Measurements from ENCODE around the gene FH. TPM values are rescaled to one million over a fixed set of nuclear protein-coding genes. Genes with fewer than 3 reads are reported as not detected.
A peak's percentile ranks its signal among the peaks of the same experiment; 100 is the strongest.

The FH gene
- total and polyA plus RNA-seq, 12 donors: 42.5 to 152 (median 97.9) TPM

- no peaks in the 10 kb centered on the region for H3K27me3 ChIP-seq
- H3K27ac ChIP-seq: peak overlapping the region in 2 of 5 donors; percentile 38 to 72
- peak overlapping the region in 1 of 4 donors; percentile 29 for H3K4me3 ChIP-seq
- no peaks in the 10 kb centered on the region for H3K9me3 ChIP-seq (replicated peaks in 1 of 3)
- peak; percentile 21 to 60 (median 40) for DNase-seq
- 75 to 80% (median 77%) methylated on average over 22 of the region's 22 CpGs for WGBS, 4 donors
- intact Hi-C loops (cut with DNase I): no loop called here
- no peaks in the 10 kb centered on the region for H3K4me1 ChIP-seq (replicated peaks in 1 of 2)
- TF ChIP-seq POLR2A (IDR thresholded peaks at IDR 0.05): no peak
- TF ChIP-seq, protein P1, sequence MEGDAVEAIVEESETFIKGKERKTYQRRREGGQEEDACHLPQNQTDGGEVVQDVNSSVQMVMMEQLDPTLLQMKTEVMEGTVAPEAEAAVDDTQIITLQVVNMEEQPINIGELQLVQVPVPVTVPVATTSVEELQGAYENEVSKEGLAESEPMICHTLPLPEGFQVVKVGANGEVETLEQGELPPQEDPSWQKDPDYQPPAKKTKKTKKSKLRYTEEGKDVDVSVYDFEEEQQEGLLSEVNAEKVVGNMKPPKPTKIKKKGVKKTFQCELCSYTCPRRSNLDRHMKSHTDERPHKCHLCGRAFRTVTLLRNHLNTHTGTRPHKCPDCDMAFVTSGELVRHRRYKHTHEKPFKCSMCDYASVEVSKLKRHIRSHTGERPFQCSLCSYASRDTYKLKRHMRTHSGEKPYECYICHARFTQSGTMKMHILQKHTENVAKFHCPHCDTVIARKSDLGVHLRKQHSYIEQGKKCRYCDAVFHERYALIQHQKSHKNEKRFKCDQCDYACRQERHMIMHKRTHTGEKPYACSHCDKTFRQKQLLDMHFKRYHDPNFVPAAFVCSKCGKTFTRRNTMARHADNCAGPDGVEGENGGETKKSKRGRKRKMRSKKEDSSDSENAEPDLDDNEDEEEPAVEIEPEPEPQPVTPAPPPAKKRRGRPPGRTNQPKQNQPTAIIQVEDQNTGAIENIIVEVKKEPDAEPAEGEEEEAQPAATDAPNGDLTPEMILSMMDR (IDR thresholded peaks at IDR 0.05): no peak
- H3K36me3 ChIP-seq (replicated peaks in 1 of 2): no peaks in the 10 kb centered on the region
These were observed 32.4 kb upstream of the FH start for GRCh38 chr1:241551759-241552638.

- no peak overlapping the region for H3K27ac ChIP-seq
- intact Hi-C loops (cut with DNase I): no loop called here
- no peak overlapping the region for H3K4me3 ChIP-seq
- DNase-seq: no peak
- TF ChIP-seq, protein P1 (IDR thresholded peaks at IDR 0.05): no peak
- TF ChIP-seq POLR2A (IDR thresholded peaks at IDR 0.05): no peak
- H3K9me3 ChIP-seq (replicated peaks in 1 of 3): no peaks in the 10 kb centered on the region
- no peaks in the 10 kb centered on the region for H3K36me3 ChIP-seq (replicated peaks in 1 of 2)
- 68 to 73% (median 72%) methylated on average over 1 of the region's 1 CpG for WGBS, 4 donors
- no peaks in the 10 kb centered on the region for H3K27me3 ChIP-seq
- no peaks in the 10 kb centered on the region for H3K4me1 ChIP-seq (replicated peaks in 1 of 2)
These were observed 30.8 kb upstream of the FH start for GRCh38 chr1:241550318-241550717.

GRCh38 chr1:241548008-241548407 is 28.5 kb upstream of the FH start:
- no peak overlapping the region for H3K27ac ChIP-seq
- no peaks in the 10 kb centered on the region for H3K9me3 ChIP-seq (replicated peaks in 1 of 3)
- WGBS, 4 donors: 41 to 69% (median 51%) methylated on average over 2 of the region's 2 CpGs
- no peak for DNase-seq
- no peaks in the 10 kb centered on the region for H3K4me1 ChIP-seq (replicated peaks in 1 of 2)
- TF ChIP-seq, protein P1 (IDR thresholded peaks at IDR 0.05): no peak
- TF ChIP-seq POLR2A (IDR thresholded peaks at IDR 0.05): no peak
- no peak overlapping the region for H3K4me3 ChIP-seq
- intact Hi-C loops (cut with DNase I): no loop called here
- H3K36me3 ChIP-seq (replicated peaks in 1 of 2): no peaks in the 10 kb centered on the region
- no peaks in the 10 kb centered on the region for H3K27me3 ChIP-seq

- H3K9me3 ChIP-seq (replicated peaks in 1 of 3): no peaks in the 10 kb centered on the region
- WGBS, 4 donors: 77 to 84% (median 83%) methylated on average over 7 of the region's 7 CpGs
- H3K4me3 ChIP-seq: no peak overlapping the region
- DNase-seq: no peak
- H3K27ac ChIP-seq: no peak overlapping the region
- H3K27me3 ChIP-seq: no peaks in the 10 kb centered on the region
- intact Hi-C loops (cut with DNase I): no loop called here
- TF ChIP-seq, protein P1 (IDR thresholded peaks at IDR 0.05): no peak
- no peak for TF ChIP-seq POLR2A (IDR thresholded peaks at IDR 0.05)
- no peaks in the 10 kb centered on the region for H3K4me1 ChIP-seq (replicated peaks in 1 of 2)
- H3K36me3 ChIP-seq (replicated peaks in 1 of 2): no peaks in the 10 kb centered on the region
These were observed 22.8 kb upstream of the FH start for GRCh38 chr1:241542199-241542907.

Data from adrenal gland (tissue), 12 donors.